Activated T-cell treated with anti-CD3 and anti-CD28 coated beads for 24 hours (primary cell): ENCODE data around the gene PANX2.

Source experiments
- DNase-seq: peaks from one replicate; pipeline ENCODE4 v3.0.0-alpha.2; 2020; ENCODE audit warnings: low read depth

Gene PANX2

GRCh38 chr22:50216055-50216683 lies 45.6 kb downstream of the PANX2 start:
- DNase-seq, result no peak

GRCh38 chr22:50216684-50217520 lies 46.4 kb downstream of the PANX2 start:
- no peak for DNase-seq

- no peak for DNase-seq
Measured at GRCh38 chr22:50217543-50218152, 47.1 kb downstream of the PANX2 start.

GRCh38 chr22:50218153-50218995 lies 47.8 kb downstream of the PANX2 start:
- DNase-seq, result no peak

- no peak for DNase-seq
Measured at GRCh38 chr22:50218996-50219727, 48.6 kb downstream of the PANX2 start.

GRCh38 chr22:50219800-50220602 lies 49.5 kb downstream of the PANX2 start:
- no peak for DNase-seq

- no peak for DNase-seq
Measured at GRCh38 chr22:50220603-50221409, 50.3 kb downstream of the PANX2 start.

- DNase-seq, result no peak
Measured at GRCh38 chr22:50221410-50222300, 51.1 kb downstream of the PANX2 start.

- DNase-seq, result no peak
Measured at GRCh38 chr22:50222508-50222907, 52.0 kb downstream of the PANX2 start.

- DNase-seq, result no peak
Measured at GRCh38 chr22:50224071-50224470, 53.5 kb downstream of the PANX2 start.

GRCh38 chr22:50225200-50225969 lies 54.9 kb downstream of the PANX2 start:
- DNase-seq, result no peak

- no peak for DNase-seq
Measured at GRCh38 chr22:50226063-50226874, 55.7 kb downstream of the PANX2 start.

GRCh38 chr22:50226875-50227165 lies 56.3 kb downstream of the PANX2 start:
- DNase-seq, result no peak

- no peak for DNase-seq
Measured at GRCh38 chr22:50227579-50228215, 57.2 kb downstream of the PANX2 start.

- no peak for DNase-seq
Measured at GRCh38 chr22:50228366-50228765, 57.8 kb downstream of the PANX2 start.

GRCh38 chr22:50229370-50229769 lies 58.8 kb downstream of the PANX2 start:
- DNase-seq, result no peak
